ENCODE data around the gene LLGL1. TPM values are rescaled to one million over a fixed set of nuclear protein-coding genes. Genes with fewer than 3 reads are reported as not detected.

Gene LLGL1
- total and polyA plus RNA-seq, 10 donors = 2.9 to 23.4 (median 14.5) TPM

GRCh38 chr17:18261659-18262058 is 36.2 kb downstream of the LLGL1 start:
- Histone ChIP-seq H3K9me3 (no peaks in the 10 kb centered on the region), H3K27ac (peak overlapping the region in 6 of 8 donors; percentile 90 to 98 (median 92)), H3K27me3 (replicated peaks in 1 of 7) (no peaks in the 10 kb centered on the region), H3K4me1 (peaks cover 31 to 58% (median 49%) of the 10 kb centered on the region in 6 donors), H3K36me3 (peaks cover 0 to 38% (median 29%) of the 10 kb centered on the region in 6 donors), H3K4me3 (peak overlapping the region in 7 of 8 donors; percentile 44 to 100 (median 81))
- intact Hi-C loops (cut with DNase I; ENCODE audit: low total_unique reads) = no loop called here
- DNase-seq = no peak
- WGBS, 5 donors = 88 to 95% (median 91%) methylated on average over 3 of the region's 3 CpGs
- TF ChIP-seq POLR2AphosphoS5 (IDR thresholded peaks at IDR 0.05) (no peak), CTCF (IDR thresholded peaks at IDR 0.05 in 8 of 11, conservative IDR thresholded peaks at IDR 0.05 in 3 of 11) (no peak), POLR2A (IDR thresholded peaks at IDR 0.05) (no peak)

GRCh38 chr17:18262111-18262510 is 36.7 kb downstream of the LLGL1 start:
- H3K36me3 ChIP-seq = peaks cover 0 to 36% (median 29%) of the 10 kb centered on the region in 6 donors
- H3K9me3 ChIP-seq = no peaks in the 10 kb centered on the region
- TF ChIP-seq POLR2AphosphoS5 (IDR thresholded peaks at IDR 0.05) = no peak
- TF ChIP-seq CTCF (IDR thresholded peaks at IDR 0.05 in 8 of 11, conservative IDR thresholded peaks at IDR 0.05 in 3 of 11) = no peak
- no peak for TF ChIP-seq POLR2A (IDR thresholded peaks at IDR 0.05)
- peak overlapping the region in 5 of 8 donors; percentile 44 to 98 (median 93) for H3K27ac ChIP-seq
- intact Hi-C loops (cut with DNase I; ENCODE audit: low total_unique reads) = no loop called here
- H3K4me1 ChIP-seq = peaks cover 27 to 53% (median 45%) of the 10 kb centered on the region in 6 donors
- DNase-seq = no peak
- peak overlapping the region in 1 of 8 donors; percentile 81 for H3K4me3 ChIP-seq
- H3K27me3 ChIP-seq (replicated peaks in 1 of 7) = no peaks in the 10 kb centered on the region
- 91 to 100% (median 94%) methylated on average over 2 of the region's 2 CpGs for WGBS, 5 donors

GRCh38 chr17:18262641-18263040 is 37.2 kb downstream of the LLGL1 start:
- peaks cover 0 to 36% (median 29%) of the 10 kb centered on the region in 6 donors for H3K36me3 ChIP-seq
- no peaks in the 10 kb centered on the region for H3K9me3 ChIP-seq
- peak overlapping the region in 4 of 8 donors; percentile 7 to 98 (median 36) for H3K27ac ChIP-seq
- H3K27me3 ChIP-seq (replicated peaks in 1 of 7) = no peaks in the 10 kb centered on the region
- TF ChIP-seq CTCF (IDR thresholded peaks at IDR 0.05 in 8 of 11, conservative IDR thresholded peaks at IDR 0.05 in 3 of 11) (no peak), POLR2AphosphoS5 (IDR thresholded peaks at IDR 0.05) (peak in 2 of 3 donors; percentile 48 to 58)
- peak overlapping the region in 1 of 8 donors; percentile 12 for H3K4me3 ChIP-seq
- 75 to 88% (median 77%) methylated on average over 9 to 12 of the region's 12 CpGs for WGBS, 5 donors
- H3K4me1 ChIP-seq = peaks cover 21 to 48% (median 39%) of the 10 kb centered on the region in 6 donors
- peak; percentile 88 for DNase-seq
- intact Hi-C loops (cut with DNase I; ENCODE audit: low total_unique reads) = no loop called here

- H3K4me1 ChIP-seq = peaks cover 18 to 48% (median 33%) of the 10 kb centered on the region in 6 donors
- intact Hi-C loops (cut with DNase I; ENCODE audit: low total_unique reads) = no loop called here
- WGBS, 5 donors = 92 to 96% (median 95%) methylated on average over 16 to 50 of the region's 50 CpGs
- no peaks in the 10 kb centered on the region for H3K9me3 ChIP-seq
- TF ChIP-seq POLR2AphosphoS5 (IDR thresholded peaks at IDR 0.05) (no peak), CTCF (IDR thresholded peaks at IDR 0.05 in 8 of 11, conservative IDR thresholded peaks at IDR 0.05 in 3 of 11) (no peak), POLR2A (IDR thresholded peaks at IDR 0.05) (no peak)
- H3K4me3 ChIP-seq = no peak overlapping the region
- DNase-seq = no peak
- H3K36me3 ChIP-seq = peaks cover 0 to 36% (median 29%) of the 10 kb centered on the region in 6 donors
- H3K27me3 ChIP-seq (replicated peaks in 1 of 7) = no peaks in the 10 kb centered on the region
- H3K27ac ChIP-seq = no peak overlapping the region
Measured at GRCh38 chr17:18263885-18264682, 38.6 kb downstream of the LLGL1 start.
